Hepatocyte (in vitro differentiated cells): ENCODE measurements around the gene CMIP. TPM values are rescaled to one million over a fixed set of nuclear protein-coding genes. Genes with fewer than 3 reads are reported as not detected.

Experiments used
- DNase-seq: peaks from one replicate; pipeline ENCODE4 v3.0.0-alpha.2; 2016; ENCODE audit warnings: low spot score
- H2AFZ ChIP-seq: fragments of 200-600 bp; sonication (generic); 2 replicates; pipeline ENCODE4 v1.6.0; 2016; ENCODE audit warnings: antibody characterized with exemption, mild to moderate bottlenecking
- H3K27ac ChIP-seq: fragments of 200-600 bp; sonication (generic); 2 replicates; pipeline ENCODE4 v1.5.1; 2016; ENCODE audit warnings: mild to moderate bottlenecking
- H3K27me3 ChIP-seq: fragments of 200-600 bp; sonication (generic); 2 replicates; pipeline ENCODE4 v1.6.1; 2016
- H3K36me3 ChIP-seq: fragments of 200-600 bp; sonication (generic); replicated peaks from 2 replicates; pipeline ENCODE4 v1.5.1; 2016; ENCODE audit warnings: low read depth; ENCODE audit not compliant: insufficient read depth
- H3K4me1 ChIP-seq: fragments of 200-600 bp; sonication (generic); 2 replicates; pipeline ENCODE4 v1.5.1; 2016; ENCODE audit warnings: mild to moderate bottlenecking, moderate library complexity; ENCODE audit not compliant: insufficient read depth
- H3K4me2 ChIP-seq: fragments of 200-600 bp; sonication (generic); 2 replicates; pipeline ENCODE4 v1.6.0; 2016
- H3K4me3 ChIP-seq: fragments of 200-600 bp; sonication (generic); 2 replicates; pipeline ENCODE4 v1.5.1; 2016; ENCODE audit warnings: mild to moderate bottlenecking
- H3K79me2 ChIP-seq: fragments of 200-600 bp; sonication (generic); 2 replicates; pipeline ENCODE4 v1.6.0; 2017; ENCODE audit warnings: mild to moderate bottlenecking
- H3K9me2 ChIP-seq: fragments of 200-600 bp; sonication (generic); replicated peaks from 2 replicates; pipeline ENCODE4 v1.6.0; 2017; ENCODE audit warnings: mild to moderate bottlenecking; ENCODE audit not compliant: insufficient read depth
- H3K9me3 ChIP-seq: fragments of 200-600 bp; sonication (generic); 2 replicates; pipeline ENCODE4 v1.5.1; 2016; ENCODE audit warnings: low read depth, mild to moderate bottlenecking
- H4K20me1 ChIP-seq: fragments of 200-600 bp; sonication (generic); 2 replicates; pipeline ENCODE4 v1.6.0; 2016; ENCODE audit warnings: mild to moderate bottlenecking; ENCODE audit not compliant: insufficient read depth, poor library complexity, severe bottlenecking
- EZH2 ChIP-seq: fragments of 200-600 bp; sonication (generic); IDR thresholded peaks from 2 replicates; pipeline ENCODE4 v1.6.1; 2016; ENCODE audit warnings: antibody characterized with exemption, mild to moderate bottlenecking, borderline replicate concordance
- EZH2phosphoT487 ChIP-seq: fragments of 200-600 bp; sonication (generic); IDR thresholded peaks from one replicate; pipeline ENCODE4 v1.6.1; 2018; ENCODE audit warnings: antibody characterized with exemption, mild to moderate bottlenecking, low read depth, moderate library complexity; ENCODE audit not compliant: unreplicated experiment, severe bottlenecking
- WGBS: methylation state at CpG from one replicate; pipeline ENCODE4 v1.1.6; 2016; ENCODE audit warnings: low lambda C conversion rate; ENCODE audit errors: missing lambda C conversion rate; 5-methylcytosine and 5-hydroxymethylcytosine counted together
- polyA plus RNA-seq: library from polyadenylated mRNA; unstranded; fragments of >200 nt; fragmentation: Nextera tagmentation; extraction: Ambion mirVana; gene quantifications from 2 replicates; pipeline ENCODE4 v1.2.1, GENCODE V29; 2016
- total RNA-seq: library from RNA; depleted of rRNA; stranded (reverse); fragments of >200 nt; gene quantifications from 2 replicates; pipeline ENCODE4 v1.2.3, GENCODE V29; 2014
- TF ChIP-seq, protein P1 (sequence below): fragments of 200-600 bp; sonication (generic); IDR thresholded peaks from 2 replicates; pipeline ENCODE4 v1.5.1; 2016; ENCODE audit warnings: antibody characterized with exemption, mild to moderate bottlenecking; ENCODE audit not compliant: poor library complexity

Gene CMIP
- total and polyA plus RNA-seq, 2 experiments from 2014 or later, result 5.8 to 17.8 TPM

DNA sequence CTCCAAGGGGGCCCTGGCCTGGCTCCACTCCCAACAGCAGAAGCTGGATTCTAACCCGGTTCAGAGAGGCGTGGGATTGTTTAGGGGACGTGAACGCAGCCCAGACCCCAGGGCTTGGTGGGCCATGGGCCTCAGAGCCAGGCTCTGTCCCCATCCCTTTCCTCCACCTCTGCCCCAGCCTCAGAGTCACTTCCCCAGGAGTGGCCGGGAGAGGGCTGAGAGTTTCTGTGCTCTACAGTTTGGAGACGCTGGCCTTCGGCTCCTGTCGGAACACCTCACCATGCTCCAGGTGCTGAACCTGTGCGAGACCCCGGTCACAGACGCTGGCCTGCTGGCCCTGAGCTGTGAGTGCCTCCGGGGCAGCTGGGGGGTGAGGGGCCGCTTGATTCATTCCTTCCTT is 260.7 kb downstream of the CMIP start:
- WGBS, result 98% methylated on average over 13 of the region's 13 CpGs
- Histone ChIP-seq H3K27ac (no peak overlapping the region), H3K27me3 (no peaks in the 10 kb centered on the region), H3K9me2 (no peaks in the 10 kb centered on the region), H3K4me3 (no peak overlapping the region), H3K36me3 (no peaks in the 10 kb centered on the region), H4K20me1 (no peaks in the 10 kb centered on the region), H3K79me2 (no peaks in the 10 kb centered on the region), H3K4me2 (no peak overlapping the region), H3K9me3 (no peaks in the 10 kb centered on the region), H2AFZ (no peak overlapping the region), H3K4me1 (no peaks in the 10 kb centered on the region)
- no peak for DNase-seq
- TF ChIP-seq EZH2 (no peak), EZH2phosphoT487 (no peak)
- TF ChIP-seq, protein P1, sequence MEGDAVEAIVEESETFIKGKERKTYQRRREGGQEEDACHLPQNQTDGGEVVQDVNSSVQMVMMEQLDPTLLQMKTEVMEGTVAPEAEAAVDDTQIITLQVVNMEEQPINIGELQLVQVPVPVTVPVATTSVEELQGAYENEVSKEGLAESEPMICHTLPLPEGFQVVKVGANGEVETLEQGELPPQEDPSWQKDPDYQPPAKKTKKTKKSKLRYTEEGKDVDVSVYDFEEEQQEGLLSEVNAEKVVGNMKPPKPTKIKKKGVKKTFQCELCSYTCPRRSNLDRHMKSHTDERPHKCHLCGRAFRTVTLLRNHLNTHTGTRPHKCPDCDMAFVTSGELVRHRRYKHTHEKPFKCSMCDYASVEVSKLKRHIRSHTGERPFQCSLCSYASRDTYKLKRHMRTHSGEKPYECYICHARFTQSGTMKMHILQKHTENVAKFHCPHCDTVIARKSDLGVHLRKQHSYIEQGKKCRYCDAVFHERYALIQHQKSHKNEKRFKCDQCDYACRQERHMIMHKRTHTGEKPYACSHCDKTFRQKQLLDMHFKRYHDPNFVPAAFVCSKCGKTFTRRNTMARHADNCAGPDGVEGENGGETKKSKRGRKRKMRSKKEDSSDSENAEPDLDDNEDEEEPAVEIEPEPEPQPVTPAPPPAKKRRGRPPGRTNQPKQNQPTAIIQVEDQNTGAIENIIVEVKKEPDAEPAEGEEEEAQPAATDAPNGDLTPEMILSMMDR, result no peak

DNA sequence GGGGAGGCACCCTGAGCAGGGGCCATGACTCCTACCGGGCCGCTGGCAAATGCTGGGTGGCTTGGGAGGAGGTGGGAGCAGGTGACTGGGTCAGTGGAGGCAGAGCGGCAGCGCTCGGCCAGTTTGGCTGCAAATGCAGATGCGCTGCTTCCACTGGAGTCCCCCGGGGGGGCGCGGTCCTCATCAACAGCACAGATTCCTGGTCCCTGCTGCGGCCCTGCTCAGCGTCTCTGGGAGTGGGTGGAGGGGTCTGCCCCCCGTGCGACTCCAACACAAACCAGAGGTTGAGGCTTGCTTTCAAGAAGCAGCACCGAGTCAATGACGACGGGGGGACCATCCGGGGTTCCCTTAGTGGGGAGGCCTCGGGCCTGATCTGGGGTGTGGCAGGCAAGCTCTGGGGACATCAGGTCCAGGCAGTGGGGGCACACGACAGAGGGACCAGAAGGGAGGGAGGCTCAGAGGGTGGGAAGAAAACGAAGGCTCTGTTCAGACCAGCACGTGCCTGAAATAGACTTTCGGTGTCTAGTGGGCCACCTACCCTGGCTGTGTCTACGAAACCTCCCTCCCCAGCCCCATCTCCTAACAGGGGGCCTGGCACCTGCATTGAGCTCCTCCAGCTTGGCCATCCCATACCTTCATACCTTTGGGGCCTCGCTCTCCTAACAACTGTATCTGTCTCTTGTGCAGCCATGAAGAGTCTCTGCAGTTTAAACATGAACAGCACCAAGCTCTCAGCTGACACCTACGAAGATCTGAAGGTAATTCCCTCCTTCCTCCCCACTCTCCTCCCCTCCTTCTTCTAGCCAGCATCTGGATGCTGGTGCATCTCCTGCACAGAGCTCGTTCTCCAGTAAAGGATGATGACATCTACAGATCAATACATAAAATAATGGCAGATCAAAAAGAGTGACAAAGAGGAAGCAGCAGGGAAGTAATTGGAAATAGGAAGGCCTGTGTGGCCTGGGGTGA is 262.0 kb downstream of the CMIP start:
- Histone ChIP-seq H3K27ac (no peak overlapping the region), H4K20me1 (no peaks in the 10 kb centered on the region), H3K4me2 (no peak overlapping the region), H3K79me2 (no peaks in the 10 kb centered on the region), H3K9me3 (no peaks in the 10 kb centered on the region), H3K4me1 (peaks cover 5% of the 10 kb centered on the region), H3K9me2 (no peaks in the 10 kb centered on the region), H3K4me3 (no peak overlapping the region), H3K36me3 (no peaks in the 10 kb centered on the region), H2AFZ (no peak overlapping the region), H3K27me3 (no peaks in the 10 kb centered on the region)
- no peak for DNase-seq
- TF ChIP-seq, protein P1, result no peak
- TF ChIP-seq EZH2, result no peak
- TF ChIP-seq EZH2phosphoT487, result no peak
- WGBS, result 93% methylated on average over 22 of the region's 26 CpGs

DNA sequence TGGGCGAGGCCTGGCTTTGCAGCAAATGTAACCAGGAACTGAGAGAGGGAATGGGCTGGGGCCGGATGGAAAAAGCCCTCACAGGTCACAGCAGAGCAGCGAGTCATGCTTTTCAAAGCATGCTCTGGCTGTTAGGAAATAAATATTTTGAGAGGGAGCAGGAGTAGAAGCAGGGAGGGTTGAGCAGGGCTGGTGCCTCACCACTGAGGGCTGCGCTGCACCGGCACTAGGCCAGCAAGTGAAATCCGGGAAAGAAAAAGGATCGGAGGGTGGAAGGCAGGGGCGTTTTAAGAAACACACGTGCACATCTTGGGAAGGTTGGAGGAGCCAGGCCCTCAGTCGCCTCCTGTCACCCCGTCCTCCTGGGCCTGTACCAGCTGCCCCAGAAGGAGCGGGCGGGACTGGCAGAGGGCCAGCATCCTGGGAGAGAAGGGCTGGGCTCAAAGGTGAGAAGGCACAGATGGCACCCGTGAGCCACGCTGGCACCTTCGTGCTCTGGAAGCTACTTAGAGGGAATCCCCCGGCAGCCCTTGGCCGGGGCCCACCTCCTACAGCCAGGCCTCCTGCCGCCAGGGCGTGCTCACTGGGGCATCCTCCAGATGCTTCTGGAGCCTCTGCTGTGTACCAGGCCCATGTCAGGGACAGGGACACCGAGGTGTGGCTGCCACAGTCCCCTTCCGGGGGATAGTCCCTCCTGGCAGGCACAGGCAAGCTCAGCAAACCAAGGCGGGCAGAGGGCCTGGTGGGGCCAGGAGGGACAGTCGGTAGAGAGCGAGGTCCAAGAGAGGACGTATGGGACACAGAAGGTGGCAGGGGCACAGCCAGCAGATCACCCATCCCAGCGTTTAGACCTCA is 263.0 kb downstream of the CMIP start:
- TF ChIP-seq EZH2 (no peak), EZH2phosphoT487 (no peak)
- TF ChIP-seq, protein P1, result no peak
- Histone ChIP-seq H3K4me1 (peaks cover 5% of the 10 kb centered on the region), H3K27ac (no peak overlapping the region), H3K36me3 (no peaks in the 10 kb centered on the region), H2AFZ (no peak overlapping the region), H4K20me1 (no peaks in the 10 kb centered on the region), H3K79me2 (no peaks in the 10 kb centered on the region), H3K27me3 (no peaks in the 10 kb centered on the region), H3K9me2 (no peaks in the 10 kb centered on the region), H3K4me3 (no peak overlapping the region), H3K4me2 (no peak overlapping the region), H3K9me3 (no peaks in the 10 kb centered on the region)
- 92% methylated on average over 26 of the region's 27 CpGs for WGBS
- DNase-seq, result no peak
